GM19238 (cell line): ENCODE measurements around the gene COQ3.
"Not testable (repeated sequence)": the region's sequence is repeated elsewhere in the genome, so short reads cannot be mapped to it uniquely, and the experiment has no call there.

Source experiments
- DNase-seq: peaks from one replicate; pipeline ENCODE4 v3.0.0; 2011; ENCODE audit warnings: low spot score; ENCODE audit not compliant: insufficient read length

COQ3 gene

DNA sequence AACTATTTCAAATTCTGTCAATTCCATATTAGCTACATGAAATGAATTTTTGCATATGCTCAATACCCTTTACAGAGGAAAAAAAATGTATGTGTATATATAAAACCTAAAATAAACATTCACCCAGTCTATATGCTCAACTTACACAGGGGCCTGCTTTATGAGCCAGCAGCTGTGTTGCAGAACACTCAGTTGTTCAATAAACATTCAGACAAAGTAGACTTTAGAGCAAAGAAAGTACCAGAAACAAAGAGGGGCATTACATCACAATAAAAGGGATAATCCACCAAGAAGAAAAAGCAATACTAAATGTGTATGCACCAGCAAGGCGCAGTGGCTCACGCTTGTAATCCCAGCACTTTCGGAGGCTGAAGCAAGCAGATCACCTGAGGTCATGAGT lies 9.5 kb downstream of the COQ3 start:
- DNase-seq: no peak

DNA sequence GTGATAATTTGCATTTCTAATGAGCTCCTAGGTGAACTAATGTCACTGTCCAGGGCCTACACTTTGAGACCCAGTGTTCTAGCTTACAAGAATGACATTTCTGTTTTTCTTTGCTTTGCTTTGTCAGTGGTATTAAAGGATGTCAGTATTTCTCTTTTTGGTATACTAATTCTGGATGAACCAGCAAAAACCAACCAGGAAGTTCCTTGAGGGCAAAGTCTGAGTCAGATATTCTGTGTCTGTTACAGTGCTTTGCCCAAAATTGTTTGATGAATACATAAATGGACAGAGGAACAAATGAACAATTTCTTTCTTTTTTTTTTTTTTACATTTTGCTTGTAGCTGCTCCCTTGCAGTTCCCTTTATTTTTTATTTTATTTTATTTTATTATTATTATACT lies 15.4 kb downstream of the COQ3 start:
- DNase-seq: no peak

GRCh38 chr6:99369533-99369932 lies 24.5 kb downstream of the COQ3 start:
- DNase-seq: no peak

DNA sequence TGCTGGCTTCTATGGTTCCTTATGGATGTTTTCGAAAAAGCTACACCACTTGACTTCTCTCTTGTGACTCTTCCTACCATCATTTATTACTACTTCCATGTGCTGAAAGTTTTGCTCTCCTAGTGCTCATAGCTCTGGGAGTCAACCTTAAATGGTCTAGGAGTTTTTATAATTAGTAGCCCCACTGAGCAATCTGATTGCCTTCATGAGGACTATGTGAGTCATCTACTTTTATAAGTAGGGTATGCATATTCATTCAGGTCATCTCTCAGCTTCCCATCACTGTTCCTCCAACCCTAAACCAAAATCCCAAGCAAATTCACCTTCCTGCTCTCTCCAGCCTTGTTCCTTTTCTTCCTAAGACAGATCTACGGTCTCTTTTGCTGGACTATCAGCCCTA lies 27.1 kb downstream of the COQ3 start:
- no peak for DNase-seq

DNA sequence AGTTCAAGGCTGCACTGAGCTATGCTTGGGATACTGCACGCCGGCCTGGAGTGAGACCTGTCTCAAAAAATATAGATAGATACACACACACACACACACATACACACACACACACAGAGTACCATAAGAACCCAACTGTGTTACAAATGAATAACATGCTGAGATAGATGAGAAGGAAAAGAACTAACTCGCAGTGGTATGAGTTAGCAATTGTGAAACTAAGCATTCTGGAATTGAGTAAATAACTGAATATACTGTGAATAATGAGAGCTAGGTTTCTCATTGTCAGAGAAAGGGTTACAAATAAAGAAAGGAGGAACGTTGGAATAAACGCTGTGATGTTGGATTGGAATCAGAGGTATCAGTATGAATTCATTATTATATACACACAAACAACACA lies 30.0 kb downstream of the COQ3 start:
- no peak for DNase-seq

GRCh38 chr6:99362678-99363268 lies 31.2 kb downstream of the COQ3 start:
- DNase-seq: no peak

GRCh38 chr6:99359800-99360199 lies 34.2 kb downstream of the COQ3 start:
- no peak for DNase-seq

- DNase-seq: no peak
Observed at GRCh38 chr6:99356641-99357040, 37.4 kb downstream of the COQ3 start.

DNA sequence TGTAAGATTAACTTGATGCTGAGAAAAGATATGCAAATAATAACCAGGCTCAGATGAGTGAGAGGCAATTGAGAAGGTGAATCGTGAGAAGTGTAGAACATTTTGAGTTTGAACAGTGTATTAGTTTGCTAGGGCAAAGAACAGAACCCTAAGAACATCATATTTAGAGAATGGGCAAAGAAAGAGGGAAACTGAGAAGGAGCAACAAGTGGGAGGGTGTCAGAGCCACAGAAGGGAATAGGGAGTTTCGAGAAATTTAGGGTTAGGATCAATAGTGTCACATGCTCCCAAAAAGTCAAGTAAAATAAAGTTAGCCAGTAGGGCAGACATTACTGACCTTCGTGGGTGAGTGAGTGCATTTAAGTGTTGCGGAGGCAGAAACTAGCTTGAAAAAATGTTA lies 39.0 kb downstream of the COQ3 start:
- no peak for DNase-seq

DNA sequence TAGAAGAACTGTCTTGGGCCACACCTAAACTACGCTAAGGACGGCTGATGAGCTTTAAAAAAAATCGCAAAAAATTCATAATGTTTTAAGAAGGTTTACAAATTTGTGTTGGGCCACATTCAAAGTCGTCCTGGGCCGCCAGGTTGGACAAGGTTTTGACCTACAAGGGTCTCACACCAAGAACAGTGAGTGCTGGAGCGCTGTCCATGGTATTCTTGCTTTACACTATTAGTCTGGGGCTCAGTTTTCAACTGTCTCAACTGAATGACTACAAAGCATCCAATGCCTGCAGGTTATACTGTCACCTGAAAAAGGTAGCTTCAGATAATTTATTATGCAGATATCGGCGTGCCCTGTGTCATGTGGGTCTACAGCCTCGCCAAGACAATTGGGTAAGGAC lies 40.9 kb downstream of the COQ3 start:
- DNase-seq: no peak

GRCh38 chr6:99350573-99350972 lies 43.4 kb downstream of the COQ3 start:
- DNase-seq: no peak

DNA sequence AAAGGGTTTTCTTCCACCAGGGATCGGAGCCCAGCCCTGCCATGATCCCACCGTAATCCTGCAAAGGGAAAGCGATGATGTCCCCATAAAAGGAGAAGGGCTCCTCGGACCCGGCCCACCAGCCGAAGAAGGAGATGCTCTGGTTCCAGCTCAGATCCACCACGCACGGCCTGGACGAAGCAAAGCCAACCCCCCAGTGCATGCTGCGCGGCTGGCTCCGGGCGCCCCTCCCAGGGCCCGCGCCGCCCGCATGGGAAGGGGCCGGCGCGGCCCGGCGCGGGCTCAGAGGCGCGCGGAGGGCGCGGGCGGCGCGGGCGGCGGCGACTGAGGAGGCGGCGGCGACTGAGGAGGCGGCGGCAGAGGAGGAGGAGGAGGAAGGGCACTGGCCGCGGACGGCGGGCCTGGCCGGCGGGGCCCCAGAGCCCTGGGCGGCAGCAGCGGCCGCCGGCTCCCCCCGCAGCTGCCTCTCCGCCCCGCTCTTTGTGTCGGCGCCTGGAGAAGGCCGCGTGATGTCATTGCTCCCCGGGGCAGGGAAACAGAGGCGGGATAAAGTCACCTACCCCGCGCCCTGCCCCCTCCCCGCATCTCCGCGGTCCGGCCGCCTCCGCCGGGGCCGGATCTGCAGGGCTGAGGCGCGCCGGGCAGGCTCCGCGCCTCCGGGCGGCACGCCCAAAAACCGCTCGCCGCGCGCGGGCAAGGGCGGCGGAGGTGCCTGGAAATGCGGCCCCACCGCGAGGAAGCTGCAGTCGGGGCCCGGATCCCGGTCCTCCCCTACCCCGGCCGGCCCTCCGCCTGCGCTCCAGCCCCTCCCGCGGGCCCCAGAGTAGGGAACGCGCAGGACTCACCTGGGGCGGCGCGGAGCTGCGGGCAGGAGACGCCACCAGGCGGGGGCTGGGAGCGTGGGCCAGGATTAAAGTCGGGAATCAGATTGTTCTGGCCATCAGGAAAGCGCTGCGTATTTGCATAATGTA lies 44.5 kb downstream of the COQ3 start, which contains the start of gene FAXC:
FAXC (minus strand) TSS at position 504 of the 971 bp plus-strand sequence; CDS start at position 202, 302 bp downstream.
- DNase-seq: peak; percentile 26

GRCh38 chr6:99348288-99349170 lies 45.5 kb downstream of the COQ3 start:
- DNase-seq: no peak

DNA sequence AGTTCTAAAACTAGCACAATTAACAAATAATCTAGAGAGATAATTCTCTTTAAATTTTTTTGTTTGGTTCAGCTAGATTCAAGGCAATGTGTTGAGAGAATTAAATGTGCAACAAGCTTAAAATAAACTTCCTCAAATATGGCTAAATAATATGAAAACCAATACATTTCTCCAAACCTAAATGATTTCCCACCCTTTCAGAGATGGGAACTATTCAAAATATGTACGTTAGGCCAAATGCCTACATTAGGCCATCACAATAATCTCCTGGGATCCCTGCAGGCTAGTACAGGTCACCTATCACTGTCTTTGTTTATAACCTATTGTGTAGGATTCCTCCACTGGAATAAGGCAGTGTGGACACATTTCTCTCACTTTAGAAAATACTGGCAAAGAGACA lies 46.2 kb downstream of the COQ3 start:
- DNase-seq: no peak

GRCh38 chr6:99346595-99346994 lies 47.4 kb downstream of the COQ3 start:
- DNase-seq: no peak

- DNase-seq: no peak
Observed at GRCh38 chr6:99345164-99345563, 48.8 kb downstream of the COQ3 start.

- no peak for DNase-seq
Observed at GRCh38 chr6:99344289-99344688, 49.7 kb downstream of the COQ3 start.

DNA sequence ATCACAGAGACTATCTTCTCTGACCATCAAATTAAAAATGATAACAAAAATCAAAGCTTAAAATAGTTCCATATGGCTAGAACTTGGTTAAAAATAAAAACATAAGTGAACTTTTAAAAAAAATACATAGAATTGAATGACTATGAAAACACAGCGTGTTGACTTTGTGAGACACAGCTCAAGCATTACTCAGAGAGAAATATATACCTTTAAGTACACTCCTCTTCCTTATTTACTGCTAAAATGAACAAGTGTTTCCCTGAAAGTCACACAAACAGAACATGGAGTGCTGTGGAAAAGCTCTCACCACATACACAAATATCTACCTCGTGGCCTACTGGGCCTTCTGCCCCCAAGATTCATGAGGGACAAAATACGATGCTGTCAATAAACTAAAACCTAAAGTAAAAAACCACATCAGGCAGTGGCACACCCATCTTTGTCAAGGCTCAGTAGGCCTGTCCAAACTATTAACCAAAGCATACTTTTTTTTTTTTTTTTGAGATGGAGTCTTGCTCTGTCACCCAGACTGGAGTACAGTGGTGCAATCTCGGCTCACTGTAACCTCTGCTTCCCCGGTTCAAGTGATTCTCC lies 52.0 kb downstream of the COQ3 start:
- DNase-seq: no peak

GRCh38 chr6:99338188-99338587 lies 55.8 kb downstream of the COQ3 start:
- no peak for DNase-seq

DNA sequence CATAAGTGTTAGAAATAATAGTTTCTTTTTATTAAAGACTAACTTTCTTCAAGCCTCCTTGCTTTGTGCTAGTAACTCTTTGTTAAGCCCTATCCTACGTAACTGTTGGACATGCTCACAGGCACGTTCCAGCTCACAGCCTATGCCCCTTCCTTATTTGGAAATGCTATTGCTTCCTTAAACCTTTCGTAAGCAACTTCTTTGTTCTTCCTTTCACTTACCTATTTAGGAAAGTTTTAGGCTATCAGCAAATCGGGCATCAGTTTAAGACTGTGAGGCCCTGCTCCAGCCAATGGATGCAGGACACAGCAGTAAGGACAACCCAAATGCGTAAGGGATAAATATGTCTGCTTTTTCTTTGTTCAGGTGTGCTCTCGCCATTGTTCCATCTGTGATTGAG lies 58.7 kb downstream of the COQ3 start:
- DNase-seq: not testable (repeated sequence)

DNA sequence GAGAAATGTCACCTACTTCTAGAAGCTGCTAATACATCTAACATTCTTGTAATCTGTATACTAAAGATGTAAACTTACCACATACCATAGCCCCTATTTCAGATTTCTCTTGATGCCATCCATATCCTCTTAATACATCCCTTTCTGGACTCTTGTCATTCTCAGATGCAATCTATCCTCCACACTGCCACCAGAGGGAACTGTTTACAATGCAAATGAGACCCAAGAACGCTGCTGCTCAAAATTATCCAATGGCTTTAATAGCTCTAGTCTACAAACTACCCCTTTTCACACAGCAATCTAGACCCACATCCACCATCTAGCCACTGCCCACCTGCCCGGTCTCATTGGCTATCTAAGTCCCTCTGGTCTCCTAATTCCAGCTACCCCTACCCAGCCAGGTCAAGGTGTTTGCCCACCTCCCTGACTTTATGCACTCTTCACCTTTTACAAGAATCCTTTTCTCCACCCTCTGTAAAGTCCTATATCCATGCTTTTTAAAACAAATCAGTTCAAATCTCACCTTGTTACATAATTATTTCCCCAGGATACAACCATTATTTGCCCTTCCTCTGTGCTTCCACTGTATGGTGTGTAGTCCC lies 59.4 kb downstream of the COQ3 start:
- DNase-seq: peak; percentile 10
